Spinal cord (tissue), 10 donors: ENCODE measurements around the gene STAM. TPM values are rescaled to one million over a fixed set of nuclear protein-coding genes. Genes with fewer than 3 reads are reported as not detected.

ENCODE experiments used
- DNase-seq, 6 donors: peaks; one replicate each; pipeline versions ENCODE4 v3.0.0 to v3.0.0-alpha.2; 2013 to 2015; ENCODE audit warnings: low spot score in 6 of 6, low read depth in 4 of 6
- H3K27ac ChIP-seq: one replicate; pipeline ENCODE4 v1.5.1; 2013; ENCODE audit warnings: low read depth, low read length, control low read depth
- H3K27me3 ChIP-seq: one replicate; pipeline ENCODE4 v1.6.1; 2013; ENCODE audit warnings: low read length; ENCODE audit not compliant: control insufficient read depth, insufficient read depth
- H3K36me3 ChIP-seq: one replicate; pipeline ENCODE4 v1.6.1; 2013; ENCODE audit warnings: low read length; ENCODE audit not compliant: control insufficient read depth, insufficient read depth
- H3K4me1 ChIP-seq: one replicate; pipeline ENCODE4 v1.6.1; 2013; ENCODE audit warnings: low read length; ENCODE audit not compliant: control insufficient read depth, insufficient read depth
- H3K4me3 ChIP-seq: one replicate; pipeline ENCODE4 v1.5.1; 2013; ENCODE audit warnings: low read depth, low read length, control low read depth
- H3K9me3 ChIP-seq: one replicate; pipeline ENCODE4 v1.6.1; 2013; ENCODE audit warnings: low read length; ENCODE audit not compliant: control insufficient read depth, insufficient read depth
- WGBS: methylation state at CpG from one replicate; pipeline ENCODE4 v1.1.5; 2013; ENCODE audit warnings: missing lambda C conversion rate; ENCODE audit not compliant: insufficient coverage; 5-methylcytosine and 5-hydroxymethylcytosine counted together
- polyA plus RNA-seq, 2 donors: library from polyadenylated mRNA; unstranded; fragments of 120-200 nt; gene quantifications; one replicate each; pipeline ENCODE4 v1.2.1, GENCODE V29; 2013; ENCODE audit not compliant: insufficient read length in 2 of 2
- total RNA-seq, 2 donors: library from RNA; depleted of rRNA in 1 of 2; stranded (reverse); fragments of 120-200 nt in 1 of 2; fragments of >200 nt in 1 of 2; gene quantifications; one replicate each; pipeline versions ENCODE4 v1.2.3 to v1.2.4, GENCODE V29; 2013 to 2014
- donor health status: healthy.

STAM gene
- total and polyA plus RNA-seq, 4 donors: 29.9 to 55.3 (median 41.8) TPM

DNA sequence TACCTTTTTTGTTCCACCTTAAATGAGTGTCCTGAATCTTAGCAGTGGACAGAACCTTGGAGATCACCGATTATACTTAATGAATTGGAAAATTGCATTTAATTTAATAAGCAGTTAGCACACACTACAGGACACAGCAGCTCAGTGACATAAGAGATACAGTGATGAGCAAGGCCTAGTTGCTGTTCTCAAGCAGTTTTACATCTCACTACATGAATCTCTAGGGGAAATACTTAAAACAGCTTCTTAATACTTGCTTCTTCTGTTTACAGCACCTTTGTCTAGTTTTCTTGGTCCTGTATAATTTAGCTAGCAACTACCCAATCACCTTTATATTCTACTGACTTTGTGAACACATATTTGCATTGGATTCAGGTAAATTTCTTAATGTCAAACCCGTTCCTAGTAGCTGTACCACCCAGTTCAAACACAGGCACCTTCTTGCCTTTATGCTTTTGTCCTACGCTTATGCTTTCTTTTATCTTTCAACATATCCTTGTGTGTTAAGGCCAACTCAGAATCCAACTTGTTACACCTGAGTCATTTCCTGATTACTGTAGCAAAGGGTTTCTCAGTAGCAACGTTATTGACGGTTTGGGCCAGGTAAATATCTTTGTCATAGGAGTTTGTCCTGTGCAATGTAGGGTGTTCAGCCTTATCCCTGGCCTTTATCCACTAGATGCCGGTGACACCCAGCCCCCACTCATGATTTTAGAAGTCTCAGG, 1.8 kb downstream of the STAM start:
- WGBS: 80% methylated on average over 2 of the region's 6 CpGs
- DNase-seq: no peak
- Histone ChIP-seq H3K9me3 (no peaks in the 10 kb centered on the region), H3K27me3 (no peaks in the 10 kb centered on the region), H3K36me3 (no peaks in the 10 kb centered on the region), H3K27ac (no peak overlapping the region), H3K4me1 (peaks cover 5% of the 10 kb centered on the region), H3K4me3 (no peak overlapping the region)

DNA sequence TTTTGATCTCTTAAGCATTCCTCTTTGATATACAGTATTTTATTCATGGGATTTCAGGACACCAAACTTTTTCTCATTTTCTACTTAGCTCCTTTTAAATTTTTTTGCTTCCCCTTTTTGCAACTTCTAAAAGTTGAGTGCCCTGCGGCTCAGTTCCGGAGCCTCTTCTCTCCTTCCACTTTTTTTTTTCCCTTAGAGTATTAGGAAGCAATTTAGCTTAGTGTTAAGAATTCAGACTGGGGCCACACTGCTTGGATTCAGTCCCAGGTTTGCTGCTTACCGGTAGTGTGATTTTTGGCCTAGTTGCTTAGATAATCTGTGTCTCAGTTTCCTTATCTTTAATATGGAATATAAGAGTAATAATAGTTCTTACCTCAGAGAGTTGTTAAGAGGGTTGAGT, 3.4 kb downstream of the STAM start:
- H3K36me3 ChIP-seq: no peaks in the 10 kb centered on the region
- DNase-seq: no peak
- peaks cover 5% of the 10 kb centered on the region for H3K4me1 ChIP-seq
- H3K9me3 ChIP-seq: no peaks in the 10 kb centered on the region
- no peak overlapping the region for H3K4me3 ChIP-seq
- H3K27me3 ChIP-seq: no peaks in the 10 kb centered on the region
- H3K27ac ChIP-seq: no peak overlapping the region
- no CpG with 5 or more reads among the region's 3 CpGs for WGBS

DNA sequence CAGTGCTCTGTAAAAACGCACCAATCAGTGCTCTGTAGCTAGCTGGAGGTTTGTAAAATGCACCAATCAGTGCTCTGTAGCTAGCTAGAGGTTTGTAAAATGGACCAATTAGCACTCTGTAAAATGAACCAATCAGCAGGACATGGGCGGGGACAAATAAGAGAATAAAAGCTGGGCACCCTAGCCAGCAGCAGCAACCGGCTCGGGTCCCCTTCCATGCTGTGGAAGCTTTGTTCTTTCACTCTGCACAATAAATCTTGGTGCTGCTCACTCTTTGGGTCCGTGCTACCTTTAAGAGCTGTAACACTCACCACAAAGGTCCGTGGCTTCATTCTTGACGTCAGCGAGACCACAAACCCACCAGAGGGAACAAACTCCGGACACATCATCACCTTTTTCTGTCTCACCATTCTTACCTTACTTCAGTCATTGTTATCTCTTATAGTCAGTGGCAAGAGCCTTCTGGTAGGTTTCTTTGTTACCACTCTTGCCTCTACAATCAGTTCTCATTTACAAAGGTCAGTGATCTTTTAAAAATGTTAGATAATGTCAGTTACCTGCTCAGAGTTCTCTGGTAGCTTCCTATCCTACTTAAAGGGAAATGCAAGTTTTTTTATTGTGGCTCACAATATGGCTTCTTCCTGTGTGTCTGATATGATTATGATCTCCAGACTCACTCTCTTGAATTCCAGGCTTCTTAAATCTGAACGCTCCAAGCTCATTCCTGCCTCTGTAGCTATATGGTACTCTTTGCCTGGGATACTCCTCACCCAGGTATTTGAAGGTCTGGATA, 4.5 kb downstream of the STAM start:
- no peak for DNase-seq
- H3K27ac ChIP-seq: no peak overlapping the region
- H3K36me3 ChIP-seq: no peaks in the 10 kb centered on the region
- no peaks in the 10 kb centered on the region for H3K4me1 ChIP-seq
- 91% methylated on average over 6 of the region's 10 CpGs for WGBS
- no peaks in the 10 kb centered on the region for H3K9me3 ChIP-seq
- H3K27me3 ChIP-seq: no peaks in the 10 kb centered on the region
- H3K4me3 ChIP-seq: no peak overlapping the region

DNA sequence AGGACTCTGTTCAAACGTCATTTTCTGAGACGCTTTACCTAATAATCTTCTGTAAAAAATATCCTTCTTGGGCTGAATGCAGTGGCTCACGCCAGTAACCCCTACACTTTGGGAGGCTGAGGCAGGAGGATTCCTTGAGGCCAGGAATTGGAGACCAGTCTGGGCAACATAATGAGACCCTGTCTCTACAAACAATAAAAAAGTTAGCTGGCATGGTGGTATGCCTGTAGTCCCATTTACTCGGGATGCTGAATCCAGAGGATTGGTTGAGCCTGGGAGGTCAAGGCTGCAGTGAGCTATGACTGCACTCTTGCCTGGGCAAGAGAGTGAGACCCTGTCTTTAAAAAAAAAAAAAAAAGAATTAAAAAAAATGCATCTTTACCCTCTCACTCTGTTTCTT, 5.1 kb downstream of the STAM start:
- DNase-seq: no peak
- Histone ChIP-seq H3K4me3 (no peak overlapping the region), H3K36me3 (no peaks in the 10 kb centered on the region), H3K4me1 (no peaks in the 10 kb centered on the region), H3K27me3 (no peaks in the 10 kb centered on the region), H3K9me3 (no peaks in the 10 kb centered on the region), H3K27ac (no peak overlapping the region)
- 100% methylated on average over 2 of the region's 4 CpGs for WGBS

DNA sequence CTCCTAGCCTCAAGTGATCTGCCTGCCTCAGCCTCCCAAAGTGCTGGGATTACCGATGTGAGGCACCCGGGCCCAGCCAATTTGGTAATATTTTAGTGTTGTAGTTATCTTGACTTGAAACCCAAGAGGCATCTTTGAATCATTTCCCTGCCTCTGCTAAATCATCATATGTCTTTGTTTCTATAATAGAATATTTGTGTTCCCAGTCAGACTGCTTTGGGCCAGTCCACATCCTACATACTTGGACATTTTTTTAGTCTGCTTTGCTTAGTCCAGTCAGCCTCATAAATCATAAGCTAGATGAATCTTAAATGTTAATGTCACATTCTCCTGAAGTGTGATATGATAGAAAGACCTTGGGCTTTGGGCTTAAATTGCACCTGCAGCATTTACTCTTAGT, 5.9 kb downstream of the STAM start:
- WGBS: no CpG with 5 or more reads among the region's 2 CpGs
- no peaks in the 10 kb centered on the region for H3K4me1 ChIP-seq
- H3K27me3 ChIP-seq: no peaks in the 10 kb centered on the region
- no peaks in the 10 kb centered on the region for H3K36me3 ChIP-seq
- no peak overlapping the region for H3K4me3 ChIP-seq
- no peak overlapping the region for H3K27ac ChIP-seq
- H3K9me3 ChIP-seq: no peaks in the 10 kb centered on the region
- DNase-seq: no peak

DNA sequence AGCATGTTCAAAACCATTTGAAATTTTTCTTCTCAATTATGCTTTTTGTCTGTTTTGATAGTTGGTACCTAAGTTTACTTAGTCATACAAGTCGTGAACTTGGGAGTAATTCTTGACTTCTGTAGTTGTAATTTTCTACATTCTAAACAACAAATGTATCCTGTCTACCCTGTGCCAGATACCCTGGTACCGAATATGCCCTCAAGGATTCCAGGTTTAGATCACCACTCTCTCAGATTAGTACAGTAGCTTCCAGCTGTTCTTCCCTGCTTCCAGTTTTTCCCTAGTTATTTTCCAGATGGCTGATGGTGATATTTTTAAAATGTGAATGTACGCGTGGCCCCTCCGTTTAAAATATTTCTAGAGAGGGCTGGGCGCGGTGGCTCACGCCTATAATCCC, 6.5 kb downstream of the STAM start:
- no CpG with 5 or more reads among the region's 8 CpGs for WGBS
- Histone ChIP-seq H3K4me3 (no peak overlapping the region), H3K36me3 (no peaks in the 10 kb centered on the region), H3K27me3 (no peaks in the 10 kb centered on the region), H3K9me3 (no peaks in the 10 kb centered on the region), H3K4me1 (no peaks in the 10 kb centered on the region), H3K27ac (no peak overlapping the region)
- no peak for DNase-seq

DNA sequence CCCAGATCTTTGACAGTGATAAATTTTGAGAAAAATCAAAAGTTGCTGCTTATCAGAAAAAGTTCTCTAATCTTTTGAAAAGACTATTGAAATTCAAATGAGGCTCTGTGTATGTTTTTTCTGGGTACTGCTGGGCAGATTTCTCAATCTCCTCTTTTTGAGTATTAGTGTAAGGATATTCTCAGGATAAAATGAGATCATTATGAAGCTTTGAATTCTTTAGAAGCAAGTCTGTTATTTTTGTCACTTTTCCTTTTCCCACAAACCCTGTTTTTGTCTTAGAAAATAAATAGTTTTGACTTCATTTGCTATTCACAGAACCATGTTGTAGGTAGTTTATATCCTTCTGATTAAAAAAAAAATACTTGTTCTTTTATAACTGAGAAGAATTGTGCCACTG, 7.9 kb downstream of the STAM start:
- Histone ChIP-seq H3K27ac (no peak overlapping the region), H3K27me3 (no peaks in the 10 kb centered on the region)
- no peak for DNase-seq

DNA sequence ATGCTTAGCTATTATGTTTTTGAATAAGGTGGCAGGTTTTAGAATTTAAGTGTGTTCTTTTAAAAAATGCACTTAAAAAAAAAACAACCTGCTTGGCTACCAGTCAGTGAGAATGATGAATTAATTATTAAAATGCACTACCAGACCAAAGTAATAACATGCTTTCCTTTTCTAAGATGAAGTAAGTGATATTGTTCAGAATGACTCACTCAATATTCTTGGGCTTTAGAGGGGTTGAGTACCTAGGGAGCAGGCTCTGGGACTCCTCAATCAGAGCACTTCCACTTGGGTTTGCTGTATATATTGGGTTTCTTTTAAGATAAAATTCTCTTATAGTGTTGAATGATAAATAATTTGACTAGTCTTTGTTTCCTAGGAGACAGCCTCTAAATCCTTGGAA, 8.6 kb downstream of the STAM start:
- peaks cover 4% of the 10 kb centered on the region for H3K9me3 ChIP-seq
- DNase-seq: no peak
- H3K27ac ChIP-seq: no peak overlapping the region
- no peaks in the 10 kb centered on the region for H3K4me1 ChIP-seq
- no peaks in the 10 kb centered on the region for H3K36me3 ChIP-seq
- no peaks in the 10 kb centered on the region for H3K27me3 ChIP-seq
- H3K4me3 ChIP-seq: no peak overlapping the region

More for the DNA sequence above, 7.9 kb downstream of the STAM start:
- Histone ChIP-seq H3K4me1 (no peaks in the 10 kb centered on the region), H3K9me3 (no peaks in the 10 kb centered on the region), H3K36me3 (no peaks in the 10 kb centered on the region), H3K4me3 (no peak overlapping the region)

DNA sequence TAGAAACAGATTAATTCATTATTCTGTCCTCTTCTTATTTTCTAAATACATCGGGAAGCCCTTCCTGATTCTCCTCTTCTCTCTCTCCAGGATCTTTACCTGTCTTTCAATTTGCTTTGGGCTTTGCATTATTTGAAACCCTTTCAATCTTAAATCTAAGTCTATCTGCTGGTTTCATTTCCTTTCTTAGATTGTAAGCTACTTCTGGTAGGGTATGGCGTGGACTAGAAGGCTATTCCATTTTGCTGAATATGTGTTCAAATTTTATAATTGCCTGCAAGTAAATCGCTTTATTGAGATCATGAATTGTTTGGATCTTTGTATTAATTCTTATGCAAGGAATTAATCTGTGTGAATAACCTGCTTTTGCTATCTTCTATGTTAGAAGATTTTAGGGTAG, 11.1 kb downstream of the STAM start:
- DNase-seq: no peak
- Histone ChIP-seq H3K27me3 (no peaks in the 10 kb centered on the region), H3K27ac (no peak overlapping the region), H3K36me3 (no peaks in the 10 kb centered on the region), H3K4me1 (no peaks in the 10 kb centered on the region), H3K4me3 (no peak overlapping the region), H3K9me3 (peaks cover 4% of the 10 kb centered on the region)
- 80% methylated on average over 1 of the region's 3 CpGs for WGBS

DNA sequence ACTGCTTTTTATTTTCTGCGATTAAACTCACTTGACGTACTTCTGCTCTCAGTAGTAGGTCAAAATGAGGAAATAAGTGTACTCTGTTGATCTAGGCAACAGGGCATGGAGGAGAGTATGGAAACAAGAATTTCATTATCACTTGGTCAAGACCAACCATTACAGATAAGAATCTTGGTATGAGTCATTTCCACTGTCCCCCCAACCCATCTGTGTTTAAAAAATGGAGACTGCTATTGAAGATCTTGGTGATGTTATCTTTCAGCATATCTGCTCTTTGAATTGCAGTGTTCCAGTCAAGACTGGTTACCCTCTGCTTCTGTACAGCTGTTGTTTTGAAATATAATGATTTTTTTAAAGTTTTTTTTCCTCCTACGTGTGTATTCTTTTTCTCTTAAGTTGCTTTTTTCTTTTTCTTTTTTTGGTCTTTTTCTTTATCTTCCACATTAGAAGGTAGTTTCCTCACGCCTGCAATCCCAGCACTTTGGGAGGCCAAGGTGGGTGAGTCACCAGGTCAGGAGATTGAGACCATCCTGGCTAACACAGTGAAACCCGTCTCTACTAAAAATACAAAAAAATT, 11.7 kb downstream of the STAM start:
- DNase-seq: no peak
- Histone ChIP-seq H3K27me3 (no peaks in the 10 kb centered on the region), H3K36me3 (no peaks in the 10 kb centered on the region), H3K4me3 (no peak overlapping the region), H3K9me3 (peaks cover 4% of the 10 kb centered on the region), H3K4me1 (no peaks in the 10 kb centered on the region), H3K27ac (no peak overlapping the region)
- 80% methylated on average over 1 of the region's 5 CpGs for WGBS
